GM21367 (cell line): Measurements from ENCODE around the gene SLC5A10.

Experiments
- ATAC-seq: cut with Tn5 transposase; IDR thresholded peaks from one replicate; pipeline ENCODE4 v1.9.1; 2021; ENCODE audit not compliant: unreplicated experiment

The SLC5A10 gene

GRCh38 chr17:18963126-18964017 is 11.4 kb downstream of the SLC5A10 start:
- no peak for ATAC-seq

GRCh38 chr17:18964018-18964351 is 12.0 kb downstream of the SLC5A10 start:
- no peak for ATAC-seq

GRCh38 chr17:18964550-18964949 is 12.6 kb downstream of the SLC5A10 start:
- no peak for ATAC-seq

GRCh38 chr17:18965530-18966236 is 13.7 kb downstream of the SLC5A10 start:
- ATAC-seq, result no peak

GRCh38 chr17:18966831-18967624 is 15.1 kb downstream of the SLC5A10 start:
- no peak for ATAC-seq

GRCh38 chr17:18967916-18968315 is 16.0 kb downstream of the SLC5A10 start:
- ATAC-seq, result no peak

- no peak for ATAC-seq
Observed at GRCh38 chr17:18968345-18968744, 16.4 kb downstream of the SLC5A10 start.

GRCh38 chr17:18968945-18969887 is 17.3 kb downstream of the SLC5A10 start:
- no peak for ATAC-seq

- ATAC-seq, result no peak
Observed at GRCh38 chr17:18970582-18971480, 18.9 kb downstream of the SLC5A10 start.

GRCh38 chr17:18971801-18972200 is 19.8 kb downstream of the SLC5A10 start:
- no peak for ATAC-seq

- no peak for ATAC-seq
Observed at GRCh38 chr17:18974407-18975149, 22.6 kb downstream of the SLC5A10 start.

GRCh38 chr17:18975597-18975996 is 23.6 kb downstream of the SLC5A10 start:
- ATAC-seq, result no peak

- no peak for ATAC-seq
Observed at GRCh38 chr17:18976201-18976600, 24.2 kb downstream of the SLC5A10 start.

- ATAC-seq, result no peak
Observed at GRCh38 chr17:18977021-18977420, 25.1 kb downstream of the SLC5A10 start.

- no peak for ATAC-seq
Observed at GRCh38 chr17:18977646-18978045, 25.7 kb downstream of the SLC5A10 start.

GRCh38 chr17:18978050-18978449 is 26.1 kb downstream of the SLC5A10 start:
- ATAC-seq, result no peak

GRCh38 chr17:18978655-18979054 is 26.7 kb downstream of the SLC5A10 start:
- ATAC-seq, result no peak

- ATAC-seq, result no peak
Observed at GRCh38 chr17:18980682-18981334, 28.8 kb downstream of the SLC5A10 start.
